ENCODE measurements around the gene DNAJA1. TPM values are rescaled to one million over a fixed set of nuclear protein-coding genes. Genes with fewer than 3 reads are reported as not detected.
A peak's percentile ranks its signal among the peaks of the same experiment; 100 is the strongest.

Gene DNAJA1
- total RNA-seq, 2 donors from 2014 or later, result 64.4 to 74.9 TPM

DNA sequence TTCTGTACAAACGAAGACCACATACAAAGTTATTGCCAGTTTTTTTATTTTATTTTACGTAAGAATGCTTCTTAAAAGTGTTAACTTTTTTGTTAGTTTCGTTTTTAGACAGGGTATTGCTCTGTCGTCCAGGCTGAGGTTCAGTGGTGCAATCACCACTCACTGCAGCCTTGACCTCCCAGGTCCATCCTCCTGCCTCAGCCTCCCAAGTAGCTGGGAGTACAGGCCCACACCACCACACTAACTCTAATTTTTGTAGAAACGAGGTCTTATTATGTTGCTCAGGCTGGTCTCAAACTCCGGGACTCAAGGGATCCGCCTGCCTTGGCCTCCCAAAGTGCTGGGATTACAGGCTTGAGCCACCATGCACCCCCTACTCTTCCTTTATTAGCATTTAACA lies 2.3 kb upstream of the DNAJA1 start:
- DNase-seq (ENCODE audit: low spot score), result no peak
- Histone ChIP-seq H3K36me3 (peaks cover 15% of the 10 kb centered on the region), H3K27ac (no peak overlapping the region), H3K9me3 (no peaks in the 10 kb centered on the region), H3K4me3 (no peak overlapping the region), H3K27me3 (no peaks in the 10 kb centered on the region), H3K4me1 (peaks cover 0 to 33% of the 10 kb centered on the region in 2 donors)
- TF ChIP-seq, protein P1, sequence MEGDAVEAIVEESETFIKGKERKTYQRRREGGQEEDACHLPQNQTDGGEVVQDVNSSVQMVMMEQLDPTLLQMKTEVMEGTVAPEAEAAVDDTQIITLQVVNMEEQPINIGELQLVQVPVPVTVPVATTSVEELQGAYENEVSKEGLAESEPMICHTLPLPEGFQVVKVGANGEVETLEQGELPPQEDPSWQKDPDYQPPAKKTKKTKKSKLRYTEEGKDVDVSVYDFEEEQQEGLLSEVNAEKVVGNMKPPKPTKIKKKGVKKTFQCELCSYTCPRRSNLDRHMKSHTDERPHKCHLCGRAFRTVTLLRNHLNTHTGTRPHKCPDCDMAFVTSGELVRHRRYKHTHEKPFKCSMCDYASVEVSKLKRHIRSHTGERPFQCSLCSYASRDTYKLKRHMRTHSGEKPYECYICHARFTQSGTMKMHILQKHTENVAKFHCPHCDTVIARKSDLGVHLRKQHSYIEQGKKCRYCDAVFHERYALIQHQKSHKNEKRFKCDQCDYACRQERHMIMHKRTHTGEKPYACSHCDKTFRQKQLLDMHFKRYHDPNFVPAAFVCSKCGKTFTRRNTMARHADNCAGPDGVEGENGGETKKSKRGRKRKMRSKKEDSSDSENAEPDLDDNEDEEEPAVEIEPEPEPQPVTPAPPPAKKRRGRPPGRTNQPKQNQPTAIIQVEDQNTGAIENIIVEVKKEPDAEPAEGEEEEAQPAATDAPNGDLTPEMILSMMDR (IDR thresholded peaks at IDR 0.05), result no peak

DNA sequence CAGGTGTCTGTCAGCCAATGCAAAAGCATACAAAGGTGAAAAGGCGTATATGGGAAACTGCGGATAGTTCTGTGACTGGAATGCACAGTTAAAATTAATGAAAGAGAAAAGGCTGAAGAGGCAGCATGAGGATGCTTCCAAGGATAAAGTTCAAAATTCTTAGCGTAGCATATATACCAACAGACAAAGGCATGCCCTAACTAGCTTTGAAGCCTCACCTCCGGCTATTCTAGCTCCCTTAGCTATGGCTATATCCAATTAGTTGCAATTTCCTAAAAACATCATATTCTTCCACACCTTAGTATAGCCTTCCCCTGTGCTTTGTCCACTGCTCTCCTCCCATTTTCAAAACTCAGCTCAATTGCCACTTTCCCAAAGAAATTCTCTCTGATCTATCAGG lies 1.4 kb upstream of the DNAJA1 start:
- peaks cover 22% of the 10 kb centered on the region for H3K36me3 ChIP-seq
- H3K27me3 ChIP-seq, result no peaks in the 10 kb centered on the region
- H3K4me1 ChIP-seq, result peaks cover 0 to 41% of the 10 kb centered on the region in 2 donors
- peak overlapping the region in 1 of 2 donors; percentile 99 for H3K4me3 ChIP-seq
- no peak for DNase-seq (ENCODE audit: low spot score)
- peak overlapping the region; percentile 100 for H3K27ac ChIP-seq
- TF ChIP-seq, protein P1 (IDR thresholded peaks at IDR 0.05), result no peak
- H3K9me3 ChIP-seq, result no peaks in the 10 kb centered on the region

DNA sequence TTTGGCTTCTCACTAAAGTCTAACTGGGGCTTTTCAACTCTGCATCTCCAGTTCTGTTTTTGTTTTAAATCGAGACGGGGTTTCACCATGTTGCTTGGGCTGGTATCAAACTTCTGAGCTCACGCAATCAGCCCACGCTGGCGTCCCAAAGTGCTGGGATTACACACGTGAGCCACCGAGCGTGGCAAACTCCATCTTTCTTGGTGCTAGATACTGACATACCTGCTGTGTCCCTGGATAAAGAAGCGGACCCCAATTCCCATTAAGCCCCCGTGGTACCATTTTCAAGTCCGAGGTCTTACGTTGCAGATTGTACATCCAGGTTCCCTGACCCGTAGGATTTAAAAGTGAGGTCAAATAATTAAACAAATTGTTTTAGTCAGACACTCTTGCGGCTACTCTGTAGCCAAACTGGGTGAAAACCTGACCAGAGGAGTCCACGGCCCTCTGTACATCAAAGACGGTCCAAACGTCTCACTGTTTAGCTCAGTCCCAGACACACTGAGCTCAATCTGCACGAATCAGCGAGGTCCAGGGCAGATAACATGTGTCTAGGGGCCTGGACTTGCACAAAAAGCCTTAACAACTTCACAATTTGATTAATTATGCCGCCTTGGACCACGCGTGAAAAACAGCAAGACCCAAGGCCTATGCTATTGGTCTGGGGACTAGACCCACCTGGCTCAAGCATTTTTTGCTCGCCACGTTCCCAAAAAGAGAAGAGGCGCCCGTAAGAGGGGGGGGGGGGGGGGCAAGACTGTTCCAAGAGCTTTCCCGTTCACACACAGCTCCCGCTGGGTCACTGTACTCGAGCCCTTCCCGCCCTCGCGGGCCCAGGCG lies 727 bp upstream of the DNAJA1 start:
- TF ChIP-seq, protein P1 (IDR thresholded peaks at IDR 0.05), result no peak
- no peak for DNase-seq (ENCODE audit: low spot score)
- Histone ChIP-seq H3K9me3 (no peaks in the 10 kb centered on the region), H3K27ac (peak overlapping the region; percentile 100), H3K4me1 (peaks cover 0 to 48% of the 10 kb centered on the region in 2 donors), H3K36me3 (peaks cover 28% of the 10 kb centered on the region), H3K27me3 (no peaks in the 10 kb centered on the region), H3K4me3 (peak overlapping the region; percentile 98 to 99)

DNA sequence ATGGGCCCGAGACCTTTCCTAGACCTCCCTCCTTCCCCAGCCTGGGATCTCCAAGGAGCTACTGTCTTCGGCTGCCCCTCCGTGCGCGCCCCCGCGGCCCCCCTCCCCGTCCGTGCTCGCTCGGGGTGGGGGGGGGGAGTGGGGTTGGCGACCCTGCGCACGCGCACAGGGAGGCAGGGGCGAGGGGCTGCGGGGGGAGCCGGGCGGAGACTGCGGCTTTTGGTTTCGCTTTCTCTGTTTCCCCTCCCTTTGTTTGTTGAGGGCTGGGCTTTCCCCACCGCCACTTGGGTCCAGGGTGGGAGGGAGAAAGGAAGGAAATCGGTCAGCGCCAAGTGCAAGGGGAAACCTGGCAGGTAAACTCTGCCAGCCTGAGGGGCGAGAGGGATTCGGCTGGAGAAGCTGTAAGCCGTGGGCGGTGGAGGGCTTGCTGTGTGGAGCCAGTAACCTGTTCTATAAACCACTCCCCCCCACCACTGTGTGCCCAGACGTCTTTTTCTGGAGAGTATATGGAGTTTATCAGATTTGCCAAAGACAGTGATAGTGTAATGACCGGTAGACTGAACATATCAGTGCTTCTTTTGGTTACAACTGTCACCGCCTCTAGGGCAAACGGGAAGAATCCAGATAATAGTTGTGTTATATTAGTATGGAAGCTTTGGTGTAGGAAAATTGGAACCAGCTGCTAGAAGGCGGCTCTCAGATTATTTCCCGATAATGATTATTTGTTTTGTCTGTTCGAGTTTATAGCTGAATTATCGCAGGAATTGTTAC lies 684 bp downstream of the DNAJA1 start:
- DNase-seq (ENCODE audit: low spot score), result no peak
- Histone ChIP-seq H3K4me3 (peak overlapping the region; percentile 98 to 99), H3K4me1 (peaks cover 0 to 55% of the 10 kb centered on the region in 2 donors), H3K9me3 (no peaks in the 10 kb centered on the region), H3K27ac (peak overlapping the region; percentile 100), H3K27me3 (no peaks in the 10 kb centered on the region), H3K36me3 (peaks cover 26% of the 10 kb centered on the region)
- TF ChIP-seq, protein P1 (IDR thresholded peaks at IDR 0.05), result no peak

DNA sequence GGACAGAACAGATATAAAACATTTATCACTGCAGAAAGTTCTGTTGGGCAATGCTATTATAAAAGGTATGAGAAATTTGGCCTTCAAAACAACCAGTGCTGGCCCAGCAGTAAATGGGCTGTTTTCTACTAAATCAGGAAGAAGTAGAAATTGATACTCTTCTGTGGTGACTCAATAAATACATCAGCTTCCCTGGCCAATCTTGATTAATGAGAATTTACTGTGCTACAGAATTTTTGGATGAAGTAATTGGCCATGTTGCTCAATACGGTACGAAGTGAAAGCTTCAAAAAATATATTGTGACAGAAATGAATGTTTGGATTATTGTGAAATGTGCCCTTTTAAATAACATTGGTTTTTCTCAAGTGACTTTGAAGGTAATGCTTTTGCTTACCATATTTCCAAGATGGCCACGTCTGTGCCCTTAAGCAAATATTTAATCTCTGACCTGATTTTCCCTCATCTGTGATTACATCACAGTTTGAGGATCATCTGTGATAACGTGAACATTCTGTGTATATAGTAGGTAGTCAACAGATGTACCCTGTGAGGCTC lies 4.2 kb downstream of the DNAJA1 start:
- H3K9me3 ChIP-seq, result no peaks in the 10 kb centered on the region
- DNase-seq (ENCODE audit: low spot score), result no peak
- H3K27me3 ChIP-seq, result no peaks in the 10 kb centered on the region
- H3K27ac ChIP-seq, result no peak overlapping the region
- no peak overlapping the region for H3K4me3 ChIP-seq
- H3K4me1 ChIP-seq, result peaks cover 0 to 48% of the 10 kb centered on the region in 2 donors
- TF ChIP-seq, protein P1 (IDR thresholded peaks at IDR 0.05), result no peak
- H3K36me3 ChIP-seq, result peaks cover 62% of the 10 kb centered on the region

Measured in right atrium auricular region (tissue), 2 donors.